ENCODE measurements around the gene CMTM8. TPM values are rescaled to one million over a fixed set of nuclear protein-coding genes. Genes with fewer than 3 reads are reported as not detected.
A peak's percentile ranks its signal among the peaks of the same experiment; 100 is the strongest.

CMTM8 gene
- total RNA-seq, 1 donor = not detected

GRCh38 chr3:32303399-32303747 is 64.9 kb downstream of the CMTM8 start:
- no peak for DNase-seq (ENCODE audit: low read depth)
- no peak overlapping the region for H3K4me3 ChIP-seq (ENCODE audit: low read depth, low read length)
- TF ChIP-seq CTCF (IDR thresholded peaks at IDR 0.05; ENCODE audit: insufficient read depth, low read depth, low read length) = no peak

GRCh38 chr3:32303977-32304881 is 65.7 kb downstream of the CMTM8 start:
- no peak for TF ChIP-seq CTCF (IDR thresholded peaks at IDR 0.05; ENCODE audit: insufficient read depth, low read depth, low read length)
- DNase-seq (ENCODE audit: low read depth) = peak; percentile 73
- no peak overlapping the region for H3K4me3 ChIP-seq (ENCODE audit: low read depth, low read length)

- H3K4me3 ChIP-seq (ENCODE audit: low read depth, low read length) = no peak overlapping the region
- no peak for TF ChIP-seq CTCF (IDR thresholded peaks at IDR 0.05; ENCODE audit: insufficient read depth, low read depth, low read length)
- DNase-seq (ENCODE audit: low read depth) = no peak
Measured at GRCh38 chr3:32305361-32305876, 66.9 kb downstream of the CMTM8 start.

- no peak for TF ChIP-seq CTCF (IDR thresholded peaks at IDR 0.05; ENCODE audit: insufficient read depth, low read depth, low read length)
- no peak for DNase-seq (ENCODE audit: low read depth)
Measured at GRCh38 chr3:32306072-32306471, 67.6 kb downstream of the CMTM8 start.

GRCh38 chr3:32307591-32307990 is 69.1 kb downstream of the CMTM8 start:
- TF ChIP-seq CTCF (IDR thresholded peaks at IDR 0.05; ENCODE audit: insufficient read depth, low read depth, low read length) = no peak
- H3K4me3 ChIP-seq (ENCODE audit: low read depth, low read length) = no peak overlapping the region
- DNase-seq (ENCODE audit: low read depth) = no peak

More at GRCh38 chr3:32306072-32306471, 67.6 kb downstream of the CMTM8 start:
- H3K4me3 ChIP-seq (ENCODE audit: low read depth, low read length) = no peak overlapping the region

- no peak for DNase-seq (ENCODE audit: low read depth)
- H3K4me3 ChIP-seq (ENCODE audit: low read depth, low read length) = no peak overlapping the region
- no peak for TF ChIP-seq CTCF (IDR thresholded peaks at IDR 0.05; ENCODE audit: insufficient read depth, low read depth, low read length)
Measured at GRCh38 chr3:32308378-32308777, 69.9 kb downstream of the CMTM8 start.

Measured in fibroblast of villous mesenchyme (primary cell).